ENCODE measurements around the gene CFAP61.

CFAP61 gene

GRCh38 chr20:20406306-20406705 is 354.0 kb downstream of the CFAP61 start:
- Histone ChIP-seq H3K36me3 (no peaks in the 10 kb centered on the region), H3K27ac (no peak overlapping the region), H3K9me3 (ENCODE audit: severe bottlenecking) (no peaks in the 10 kb centered on the region), H3K27me3 (ENCODE audit: insufficient read depth, low read depth, severe bottlenecking) (no peaks in the 10 kb centered on the region), H3K4me3 (ENCODE audit: low read depth, low read length) (no peak overlapping the region)
- DNase-seq = no peak
- no peak for TF ChIP-seq CTCF (IDR thresholded peaks at IDR 0.05; ENCODE audit: low read depth, low read length)

- Histone ChIP-seq H3K9me3 (ENCODE audit: severe bottlenecking) (no peaks in the 10 kb centered on the region), H3K27ac (peak overlapping the region; percentile 95), H3K4me3 (ENCODE audit: low read depth, low read length) (no peak overlapping the region; the same call in 1 of the 2 replicates), H3K27me3 (ENCODE audit: insufficient read depth, low read depth, severe bottlenecking) (no peaks in the 10 kb centered on the region), H3K36me3 (no peaks in the 10 kb centered on the region)
- peak; percentile 37; the same call in 1 of the 2 replicates for TF ChIP-seq CTCF (IDR thresholded peaks at IDR 0.05; ENCODE audit: low read depth, low read length)
- peak; percentile 74 for DNase-seq
Observed at GRCh38 chr20:20407891-20408805, 355.8 kb downstream of the CFAP61 start.

GRCh38 chr20:20409331-20409730 is 357.0 kb downstream of the CFAP61 start:
- H3K36me3 ChIP-seq = no peaks in the 10 kb centered on the region
- DNase-seq = peak; percentile 77
- no peaks in the 10 kb centered on the region for H3K9me3 ChIP-seq (ENCODE audit: severe bottlenecking)
- H3K27me3 ChIP-seq (ENCODE audit: insufficient read depth, low read depth, severe bottlenecking) = no peaks in the 10 kb centered on the region
- no peak overlapping the region for H3K4me3 ChIP-seq (ENCODE audit: low read depth, low read length)
- no peak for TF ChIP-seq CTCF (IDR thresholded peaks at IDR 0.05; ENCODE audit: low read depth, low read length)
- peak overlapping the region; percentile 95 for H3K27ac ChIP-seq
